ENCODE data around the gene CUX1. TPM values are rescaled to one million over a fixed set of nuclear protein-coding genes. Genes with fewer than 3 reads are reported as not detected.
A peak's percentile ranks its signal among the peaks of the same experiment; 100 is the strongest.

Gene CUX1
- total RNA-seq, 2 experiments from 2014 or later = 35.6 to 38.0 TPM

GRCh38 chr7:102304668-102305067 lies 487.2 kb downstream of the CUX1 start:
- no peak overlapping the region for H3K4me3 Mint-ChIP-seq
- H3K36me3 Mint-ChIP-seq (ENCODE audit: low read depth) = no peaks in the 10 kb centered on the region
- Histone ChIP-seq H3K4me3 (ENCODE audit: low read length) (no peak overlapping the region), H3K4me1 (ENCODE audit: insufficient read depth, low read length) (peaks cover 27% of the 10 kb centered on the region), H3K9me3 (ENCODE audit: control insufficient read depth in 1 of 2, insufficient read depth in 1 of 2, low read length in 2 of 2) (no peaks in the 10 kb centered on the region), H3K27ac (ENCODE audit: low read depth in 1 of 2, low read length in 2 of 2) (no peak overlapping the region), H3K27me3 (ENCODE audit: control insufficient read depth in 1 of 2, insufficient read depth in 2 of 2, low read length in 2 of 2) (no peaks in the 10 kb centered on the region), H3K36me3 (ENCODE audit: insufficient read depth, low read length) (no peaks in the 10 kb centered on the region)
- ChIA-PET CTCF (no interaction called here), POLR2A (no interaction called here)
- no peak overlapping the region for H3K27ac Mint-ChIP-seq
- H3K27me3 Mint-ChIP-seq = no peaks in the 10 kb centered on the region
- H3K4me1 Mint-ChIP-seq (ENCODE audit: low read depth) = no peaks in the 10 kb centered on the region
- DNase-seq (no peak), ATAC-seq (ENCODE audit: poor library complexity) (no peak)
- intact Hi-C loops (cut with DNase I, micrococcal nuclease) = no loop called here
- H3K9me3 Mint-ChIP-seq = no peaks in the 10 kb centered on the region
- TF ChIP-seq CTCF (IDR thresholded peaks at IDR 0.05) = no peak

- peaks cover 27% of the 10 kb centered on the region for H3K4me1 ChIP-seq (ENCODE audit: insufficient read depth, low read length)
- intact Hi-C loops (cut with DNase I, micrococcal nuclease) = no loop called here
- no peak for TF ChIP-seq CTCF (IDR thresholded peaks at IDR 0.05)
These were observed 488.2 kb downstream of the CUX1 start for GRCh38 chr7:102305414-102306268.

GRCh38 chr7:102306916-102307677 lies 489.7 kb downstream of the CUX1 start:
- no peak overlapping the region for H3K27ac Mint-ChIP-seq
- peak in 4 of 14 experiments; percentile 18 to 64 (median 54) for DNase-seq
- peak overlapping the region; percentile 4 for H3K4me3 ChIP-seq (ENCODE audit: low read length)
- no peak for TF ChIP-seq CTCF (IDR thresholded peaks at IDR 0.05)
- no peaks in the 10 kb centered on the region for H3K36me3 ChIP-seq (ENCODE audit: insufficient read depth, low read length)
- H3K36me3 Mint-ChIP-seq (ENCODE audit: low read depth) = no peaks in the 10 kb centered on the region
- CTCF ChIA-PET = interaction anchor here (0.6 kb wide), 1 partner anchor 980 kb away, joined by 4 read pairs; no protein-coding TSS in a partner anchor
- no peak overlapping the region for H3K27ac ChIP-seq (ENCODE audit: low read depth in 1 of 2, low read length in 2 of 2)
- no peaks in the 10 kb centered on the region for H3K9me3 ChIP-seq (ENCODE audit: control insufficient read depth in 1 of 2, insufficient read depth in 1 of 2, low read length in 2 of 2)
- H3K4me3 Mint-ChIP-seq = no peak overlapping the region
- peaks cover 27% of the 10 kb centered on the region for H3K4me1 ChIP-seq (ENCODE audit: insufficient read depth, low read length)
- ATAC-seq (ENCODE audit: poor library complexity) = peak; percentile 44
- H3K4me1 Mint-ChIP-seq (ENCODE audit: low read depth) = no peaks in the 10 kb centered on the region
- no peaks in the 10 kb centered on the region for H3K27me3 ChIP-seq (ENCODE audit: control insufficient read depth in 1 of 2, insufficient read depth in 2 of 2, low read length in 2 of 2)
- H3K9me3 Mint-ChIP-seq = no peaks in the 10 kb centered on the region
- H3K27me3 Mint-ChIP-seq = no peaks in the 10 kb centered on the region
- intact Hi-C loops (cut with DNase I, micrococcal nuclease) = no loop called here
- POLR2A ChIA-PET = interaction anchor here (0.6 to 1.1 kb wide), 3 partner anchors 89 to 1964 kb away, joined by 3 to 4 read pairs (median 3); no protein-coding TSS in a partner anchor

More at GRCh38 chr7:102305414-102306268, 488.2 kb downstream of the CUX1 start:
- H3K27ac Mint-ChIP-seq = no peak overlapping the region
- Histone ChIP-seq H3K27me3 (ENCODE audit: control insufficient read depth in 1 of 2, insufficient read depth in 2 of 2, low read length in 2 of 2) (no peaks in the 10 kb centered on the region), H3K4me3 (ENCODE audit: low read length) (no peak overlapping the region), H3K27ac (ENCODE audit: low read depth in 1 of 2, low read length in 2 of 2) (no peak overlapping the region), H3K36me3 (ENCODE audit: insufficient read depth, low read length) (no peaks in the 10 kb centered on the region), H3K9me3 (ENCODE audit: control insufficient read depth in 1 of 2, insufficient read depth in 1 of 2, low read length in 2 of 2) (no peaks in the 10 kb centered on the region)
- no peaks in the 10 kb centered on the region for H3K27me3 Mint-ChIP-seq
- ChIA-PET POLR2A (no interaction called here), CTCF (no interaction called here)
- ATAC-seq (ENCODE audit: poor library complexity) = no peak
- no peak overlapping the region for H3K4me3 Mint-ChIP-seq
- no peaks in the 10 kb centered on the region for H3K9me3 Mint-ChIP-seq
- H3K36me3 Mint-ChIP-seq (ENCODE audit: low read depth) = no peaks in the 10 kb centered on the region
- H3K4me1 Mint-ChIP-seq (ENCODE audit: low read depth) = no peaks in the 10 kb centered on the region
- peak in 1 of 14 experiments; percentile 35 for DNase-seq
